ACHN (cell line): Measurements from ENCODE around the gene ZNF792.
"Not testable (repeated sequence)": the region's sequence is repeated elsewhere in the genome, so short reads cannot be mapped to it uniquely, and the experiment has no call there.

Experiments used
- DNase-seq: peaks from one replicate; pipeline ENCODE4 v3.0.0-alpha.2; 2015
- in situ Hi-C: cut with HindIII; loops from 2 replicates; pipeline ENCODE4 v1.10.0; 2017; ENCODE audit warnings: low sequenced_read_pairs, low pct_ligation_motif_present, low pct_unique_long_range_greater_than_20kb

Gene ZNF792

GRCh38 chr19:34979819-34980640 is 16.0 kb upstream of the ZNF792 start:
- DNase-seq, result no peak
- in situ Hi-C loops, result no loop called here

GRCh38 chr19:34976611-34977010 is 12.6 kb upstream of the ZNF792 start:
- in situ Hi-C loops, result no loop called here
- no peak for DNase-seq

GRCh38 chr19:34975056-34975455 is 11.0 kb upstream of the ZNF792 start:
- in situ Hi-C loops, result no loop called here
- no peak for DNase-seq

GRCh38 chr19:34974646-34975045 is 10.6 kb upstream of the ZNF792 start:
- in situ Hi-C loops, result no loop called here

GRCh38 chr19:34972163-34972705 is 8.2 kb upstream of the ZNF792 start:
- DNase-seq, result no peak
- in situ Hi-C loops, result no loop called here

More at GRCh38 chr19:34974646-34975045, 10.6 kb upstream of the ZNF792 start:
- DNase-seq, result no peak

- in situ Hi-C loops, result not testable (repeated sequence)
These were observed 6.3 kb upstream of the ZNF792 start for GRCh38 chr19:34970185-34970780.

GRCh38 chr19:34969721-34970120 is 5.7 kb upstream of the ZNF792 start:
- DNase-seq, result no peak
- in situ Hi-C loops, result no loop called here

More at GRCh38 chr19:34970185-34970780, 6.3 kb upstream of the ZNF792 start:
- DNase-seq, result not testable (repeated sequence)

- in situ Hi-C loops, result no loop called here
- DNase-seq, result no peak
These were observed 3.5 kb upstream of the ZNF792 start for GRCh38 chr19:34967551-34967950.

- in situ Hi-C loops, DNase-seq: not testable (repeated sequence)
These were observed 1.5 kb upstream of the ZNF792 start for GRCh38 chr19:34965505-34965904.

- DNase-seq, result no peak
- in situ Hi-C loops, result no loop called here
These were observed 569 bp upstream of the ZNF792 start for GRCh38 chr19:34964598-34964997.

- no peak for DNase-seq
- in situ Hi-C loops, result no loop called here
These were observed 1.1 kb downstream of the ZNF792 start for GRCh38 chr19:34962687-34963572.

GRCh38 chr19:34961775-34962686 is 2.0 kb downstream of the ZNF792 start:
- DNase-seq, result no peak
- in situ Hi-C loops, result no loop called here

GRCh38 chr19:34960940-34961679 is 2.9 kb downstream of the ZNF792 start:
- in situ Hi-C loops, result no loop called here

GRCh38 chr19:34960103-34960805 is 3.8 kb downstream of the ZNF792 start:
- DNase-seq, result no peak
- in situ Hi-C loops, result no loop called here

More at GRCh38 chr19:34960940-34961679, 2.9 kb downstream of the ZNF792 start:
- DNase-seq, result no peak

- in situ Hi-C loops, result no loop called here
- no peak for DNase-seq
These were observed 5.0 kb downstream of the ZNF792 start for GRCh38 chr19:34959021-34959420.

GRCh38 chr19:34957830-34958751 is 5.9 kb downstream of the ZNF792 start:
- in situ Hi-C loops, result no loop called here
- no peak for DNase-seq
